HG03575 (cell line): ENCODE data around the gene ZNF414.
"Not testable (repeated sequence)": the region's sequence is repeated elsewhere in the genome, so short reads cannot be mapped to it uniquely, and the experiment has no call there.

ENCODE experiments used
- ATAC-seq: cut with Tn5 transposase; IDR thresholded peaks from one replicate; pipeline ENCODE4 v1.9.1; 2021; ENCODE audit not compliant: unreplicated experiment, insufficient number of reproducible peaks, low FRiP score; ENCODE audit errors: extremely low read depth

The ZNF414 gene

GRCh38 chr19:8513687-8514504, at the start of gene ZNF414:
ZNF414 (minus strand) TSS chr19:8514167; CDS start chr19:8514046, 121 bp downstream.
- no peak for ATAC-seq

- ATAC-seq, result no peak
Measured at GRCh38 chr19:8561075-8561764, 47.3 kb upstream of the ZNF414 start.

GRCh38 chr19:8558325-8558724, 44.4 kb upstream of the ZNF414 start:
- no peak for ATAC-seq

GRCh38 chr19:8557642-8558238, 43.8 kb upstream of the ZNF414 start:
- no peak for ATAC-seq

GRCh38 chr19:8553729-8554128, 39.8 kb upstream of the ZNF414 start:
- ATAC-seq, result not testable (repeated sequence)

GRCh38 chr19:8552810-8553209, 38.8 kb upstream of the ZNF414 start:
- no peak for ATAC-seq

- no peak for ATAC-seq
Measured at GRCh38 chr19:8550070-8550469, 36.1 kb upstream of the ZNF414 start.

GRCh38 chr19:8545743-8546142, 31.8 kb upstream of the ZNF414 start:
- no peak for ATAC-seq

GRCh38 chr19:8544168-8544567, 30.2 kb upstream of the ZNF414 start:
- no peak for ATAC-seq

GRCh38 chr19:8539621-8540149, 25.7 kb upstream of the ZNF414 start:
- ATAC-seq, result no peak

- ATAC-seq, result no peak
Measured at GRCh38 chr19:8537099-8537498, 23.1 kb upstream of the ZNF414 start.

- ATAC-seq, result no peak
Measured at GRCh38 chr19:8536282-8536681, 22.3 kb upstream of the ZNF414 start.

GRCh38 chr19:8532225-8532624, 18.3 kb upstream of the ZNF414 start:
- no peak for ATAC-seq

GRCh38 chr19:8531470-8531869, 17.5 kb upstream of the ZNF414 start:
- no peak for ATAC-seq

- no peak for ATAC-seq
Measured at GRCh38 chr19:8530061-8530679, 16.2 kb upstream of the ZNF414 start.

- no peak for ATAC-seq
Measured at GRCh38 chr19:8529369-8530006, 15.5 kb upstream of the ZNF414 start.

GRCh38 chr19:8528500-8528899, 14.5 kb upstream of the ZNF414 start:
- ATAC-seq, result no peak

- ATAC-seq, result no peak
Measured at GRCh38 chr19:8526345-8527091, 12.6 kb upstream of the ZNF414 start.
